Activated CD4-positive, alpha-beta T cell treated with anti-CD3 and anti-CD28 coated beads, Interleukin-2, amount 50 U/mL, for 48 hours (primary cell): Measurements from ENCODE around the gene ZMYM2.

ENCODE experiments used
- DNase-seq, 2 experiments: peaks; one replicate each; pipeline ENCODE4 v3.0.0-alpha.2; 2020

The ZMYM2 gene

GRCh38 chr13:20140487-20140886, 182.0 kb downstream of the ZMYM2 start:
- no peak for DNase-seq
